AG04450 (cell line): Measurements from ENCODE around the gene BATF3. TPM values are rescaled to one million over a fixed set of nuclear protein-coding genes. Genes with fewer than 3 reads are reported as not detected.
"Not testable (repeated sequence)": the region's sequence is repeated elsewhere in the genome, so short reads cannot be mapped to it uniquely, and the experiment has no call there.

Source experiments
- CTCF ChIA-PET: fragments of 300-600, 350-600 bp; formaldehyde crosslinking; extraction: SDS; loops from one replicate; lab custom pipeline; 2022; ENCODE audit warnings: antibody characterized with exemption, inconsistent platforms; lab: Charles Lee
- POLR2A ChIA-PET: fragments of 350-600 bp; formaldehyde crosslinking; extraction: SDS; loops from one replicate; lab custom pipeline; 2021; ENCODE audit warnings: antibody characterized with exemption, inconsistent platforms; lab: Yijun Ruan, JAX
- DNase-seq: peaks from one replicate; pipeline ENCODE4 v3.0.0-alpha.2; 2011; ENCODE audit warnings: low read depth, low spot score
- H3K27ac ChIP-seq: one replicate; pipeline ENCODE4 v1.5.1; 2012; ENCODE audit warnings: low read depth, low read length, control low read depth
- H3K27me3 ChIP-seq: one replicate; pipeline ENCODE4 v1.6.0; 2012; ENCODE audit warnings: low read length; ENCODE audit not compliant: control insufficient read depth, insufficient read depth
- H3K4me3 ChIP-seq: 2 replicates; pipeline ENCODE4 v1.5.1; 2011; ENCODE audit warnings: mild to moderate bottlenecking, low read depth, low read length, control low read depth
- H3K9me3 ChIP-seq: 2 replicates; pipeline ENCODE4 v1.5.1; 2012; ENCODE audit warnings: low read length; ENCODE audit not compliant: control insufficient read depth, insufficient read depth
- polyA plus RNA-seq: library from polyadenylated mRNA; depleted of rRNA; stranded (reverse); fragments of >200 nt; gene quantifications from 2 replicates; pipeline ENCODE4 v1.2.3, GENCODE V29; 2011
- TF ChIP-seq, protein P1 (sequence below): IDR thresholded peaks from 2 replicates; pipeline ENCODE4 v1.5.1; 2011; ENCODE audit warnings: low read depth, low read length, control low read depth, inconsistent platforms

Gene BATF3
- polyA plus RNA-seq, 1 experiment: 1.4 TPM

GRCh38 chr1:212718499-212718898 lies 18.9 kb upstream of the BATF3 start:
- no peak for DNase-seq
- CTCF ChIA-PET: interaction anchor here (0.9 to 1.1 kb wide), 4 partner anchors 12 to 240 kb away, joined by 3 to 5 read pairs (median 3); no protein-coding TSS in a partner anchor
- no peaks in the 10 kb centered on the region for H3K27me3 ChIP-seq

GRCh38 chr1:212716161-212716560 lies 16.5 kb upstream of the BATF3 start:
- CTCF ChIA-PET: interaction anchor here (1.2 to 2.0 kb wide), 2 partner anchors 34 to 51 kb away, joined by 5 to 14 read pairs; no protein-coding TSS in a partner anchor
- Histone ChIP-seq H3K9me3 (no peaks in the 10 kb centered on the region), H3K4me3 (no peak overlapping the region), H3K27ac (no peak overlapping the region), H3K27me3 (no peaks in the 10 kb centered on the region)
- TF ChIP-seq, protein P1, sequence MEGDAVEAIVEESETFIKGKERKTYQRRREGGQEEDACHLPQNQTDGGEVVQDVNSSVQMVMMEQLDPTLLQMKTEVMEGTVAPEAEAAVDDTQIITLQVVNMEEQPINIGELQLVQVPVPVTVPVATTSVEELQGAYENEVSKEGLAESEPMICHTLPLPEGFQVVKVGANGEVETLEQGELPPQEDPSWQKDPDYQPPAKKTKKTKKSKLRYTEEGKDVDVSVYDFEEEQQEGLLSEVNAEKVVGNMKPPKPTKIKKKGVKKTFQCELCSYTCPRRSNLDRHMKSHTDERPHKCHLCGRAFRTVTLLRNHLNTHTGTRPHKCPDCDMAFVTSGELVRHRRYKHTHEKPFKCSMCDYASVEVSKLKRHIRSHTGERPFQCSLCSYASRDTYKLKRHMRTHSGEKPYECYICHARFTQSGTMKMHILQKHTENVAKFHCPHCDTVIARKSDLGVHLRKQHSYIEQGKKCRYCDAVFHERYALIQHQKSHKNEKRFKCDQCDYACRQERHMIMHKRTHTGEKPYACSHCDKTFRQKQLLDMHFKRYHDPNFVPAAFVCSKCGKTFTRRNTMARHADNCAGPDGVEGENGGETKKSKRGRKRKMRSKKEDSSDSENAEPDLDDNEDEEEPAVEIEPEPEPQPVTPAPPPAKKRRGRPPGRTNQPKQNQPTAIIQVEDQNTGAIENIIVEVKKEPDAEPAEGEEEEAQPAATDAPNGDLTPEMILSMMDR: no peak
- DNase-seq: no peak
- POLR2A ChIA-PET: no interaction called here

More at GRCh38 chr1:212718499-212718898, 18.9 kb upstream of the BATF3 start:
- Histone ChIP-seq H3K4me3 (no peak overlapping the region), H3K9me3 (no peaks in the 10 kb centered on the region; the same call in 1 of the 2 replicates), H3K27ac (no peak overlapping the region)
- TF ChIP-seq, protein P1: peak; percentile 43
- POLR2A ChIA-PET: no interaction called here

- Histone ChIP-seq H3K27ac (no peak overlapping the region), H3K9me3 (no peaks in the 10 kb centered on the region), H3K4me3 (no peak overlapping the region), H3K27me3 (no peaks in the 10 kb centered on the region)
- no peak for DNase-seq
- POLR2A ChIA-PET: no interaction called here
- TF ChIP-seq, protein P1: no peak
- CTCF ChIA-PET: no interaction called here
These were observed 14.0 kb upstream of the BATF3 start for GRCh38 chr1:212713465-212714136.

GRCh38 chr1:212712451-212713303 lies 13.0 kb upstream of the BATF3 start:
- POLR2A ChIA-PET: no interaction called here
- no peaks in the 10 kb centered on the region for H3K27me3 ChIP-seq
- TF ChIP-seq, protein P1: no peak
- no peak for DNase-seq
- no peak overlapping the region for H3K4me3 ChIP-seq
- H3K27ac ChIP-seq: peak overlapping the region; percentile 71
- CTCF ChIA-PET: interaction anchor here (0.7 to 1.5 kb wide), 2 partner anchors 37 to 48 kb away, joined by 3 read pairs; no protein-coding TSS in a partner anchor
- H3K9me3 ChIP-seq: no peaks in the 10 kb centered on the region

GRCh38 chr1:212711974-212712373 lies 12.3 kb upstream of the BATF3 start:
- H3K9me3 ChIP-seq, H3K27ac ChIP-seq, H3K27me3 ChIP-seq, POLR2A ChIA-PET, DNase-seq, H3K4me3 ChIP-seq: not testable (repeated sequence)
- CTCF ChIA-PET: interaction anchor here (1.5 kb wide), 1 partner anchor 47 kb away, joined by 3 read pairs; no protein-coding TSS in a partner anchor
